HG03378 (cell line): ENCODE measurements around the gene TP53TG5.
"Not testable (repeated sequence)": the region's sequence is repeated elsewhere in the genome, so short reads cannot be mapped to it uniquely, and the experiment has no call there.

Source experiments
- ATAC-seq: cut with Tn5 transposase; IDR thresholded peaks from one replicate; pipeline ENCODE4 v1.9.1; 2021; ENCODE audit warnings: mild to moderate bottlenecking, moderate library complexity; ENCODE audit not compliant: unreplicated experiment

The TP53TG5 gene

GRCh38 chr20:45368221-45368980 is 9.7 kb downstream of the TP53TG5 start:
- peak; percentile 77 for ATAC-seq

- ATAC-seq, result no peak
Observed at GRCh38 chr20:45367126-45367525, 11.0 kb downstream of the TP53TG5 start.

- no peak for ATAC-seq
Observed at GRCh38 chr20:45366631-45367030, 11.5 kb downstream of the TP53TG5 start.

GRCh38 chr20:45366192-45366591 is 11.9 kb downstream of the TP53TG5 start:
- ATAC-seq, result no peak

GRCh38 chr20:45365444-45365970 is 12.6 kb downstream of the TP53TG5 start:
- ATAC-seq, result no peak

GRCh38 chr20:45363611-45364492 is 14.3 kb downstream of the TP53TG5 start:
- no peak for ATAC-seq

GRCh38 chr20:45362804-45363610 is 15.1 kb downstream of the TP53TG5 start, which contains the start of gene SYS1:
SYS1 (plus strand) TSS chr20:45363156; CDS start chr20:45363532, 376 bp downstream.
- peak; percentile 75 for ATAC-seq

- ATAC-seq, result no peak
Observed at GRCh38 chr20:45361793-45362192, 16.3 kb downstream of the TP53TG5 start.

GRCh38 chr20:45359406-45360148 is 18.5 kb downstream of the TP53TG5 start:
- no peak for ATAC-seq

- no peak for ATAC-seq
Observed at GRCh38 chr20:45359069-45359405, 19.1 kb downstream of the TP53TG5 start.

- no peak for ATAC-seq
Observed at GRCh38 chr20:45358282-45359068, 19.6 kb downstream of the TP53TG5 start.

- no peak for ATAC-seq
Observed at GRCh38 chr20:45355209-45356084, 22.7 kb downstream of the TP53TG5 start.

- ATAC-seq, result no peak
Observed at GRCh38 chr20:45354423-45355208, 23.5 kb downstream of the TP53TG5 start.

- ATAC-seq, result no peak
Observed at GRCh38 chr20:45353746-45354145, 24.4 kb downstream of the TP53TG5 start.

GRCh38 chr20:45352729-45353128 is 25.4 kb downstream of the TP53TG5 start:
- ATAC-seq, result no peak

GRCh38 chr20:45350795-45351194 is 27.3 kb downstream of the TP53TG5 start:
- ATAC-seq, result not testable (repeated sequence)

GRCh38 chr20:45350217-45350616 is 27.9 kb downstream of the TP53TG5 start:
- no peak for ATAC-seq
